Measurements from ENCODE around the gene GPR84. TPM values are rescaled to one million over a fixed set of nuclear protein-coding genes. Genes with fewer than 3 reads are reported as not detected.

Gene GPR84
- total and polyA plus RNA-seq, 2 of the 8 experiments (the other 6 are each of a cell fraction or from before 2014, with no cell fraction given) = 0.09 TPM; not detected in 1

DNA sequence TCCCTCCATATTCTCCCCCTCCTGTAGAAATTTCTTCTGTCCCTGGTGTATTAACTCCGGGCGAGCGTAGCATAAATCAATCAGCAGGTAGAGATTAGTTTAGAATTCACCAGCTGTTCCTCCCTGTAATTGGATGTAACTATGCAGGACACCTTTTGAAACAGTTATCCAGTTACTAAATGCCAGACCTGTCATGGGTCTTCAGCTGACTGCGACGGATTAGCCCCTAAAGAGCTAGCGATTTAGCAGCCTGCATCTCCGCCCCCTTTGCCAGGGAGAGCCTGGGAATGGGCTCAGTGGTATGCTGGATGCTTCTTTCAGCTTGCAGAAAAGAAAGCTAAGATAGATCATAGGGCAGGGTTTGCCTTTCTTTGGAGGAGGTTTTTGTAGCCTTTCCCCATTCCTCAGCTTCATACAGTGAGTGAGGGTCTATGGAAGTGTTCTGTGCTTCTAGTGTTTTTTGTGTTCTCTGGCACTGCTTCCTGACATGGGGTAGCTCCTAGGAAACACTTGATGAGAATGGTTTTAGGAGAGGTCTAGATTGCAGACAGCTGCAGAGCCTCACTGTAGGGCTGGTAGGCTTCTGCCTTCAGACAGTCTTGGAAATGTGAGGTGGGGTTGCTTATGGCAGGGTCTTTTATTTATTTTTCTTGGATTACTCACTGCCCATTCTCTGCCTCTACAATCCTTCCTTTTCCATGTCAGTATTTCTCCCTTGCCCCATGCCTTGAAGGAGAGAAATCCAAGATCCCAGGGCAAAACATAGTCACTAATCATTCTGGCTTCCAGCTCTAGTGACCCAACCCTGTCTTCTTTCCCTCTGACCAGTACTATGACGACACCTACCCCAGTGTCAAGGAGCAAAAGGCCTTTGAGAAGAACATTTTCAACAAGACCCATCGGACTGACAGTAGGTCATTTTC is 22.6 kb downstream of the GPR84 start (continued):
- TF ChIP-seq, protein P1, sequence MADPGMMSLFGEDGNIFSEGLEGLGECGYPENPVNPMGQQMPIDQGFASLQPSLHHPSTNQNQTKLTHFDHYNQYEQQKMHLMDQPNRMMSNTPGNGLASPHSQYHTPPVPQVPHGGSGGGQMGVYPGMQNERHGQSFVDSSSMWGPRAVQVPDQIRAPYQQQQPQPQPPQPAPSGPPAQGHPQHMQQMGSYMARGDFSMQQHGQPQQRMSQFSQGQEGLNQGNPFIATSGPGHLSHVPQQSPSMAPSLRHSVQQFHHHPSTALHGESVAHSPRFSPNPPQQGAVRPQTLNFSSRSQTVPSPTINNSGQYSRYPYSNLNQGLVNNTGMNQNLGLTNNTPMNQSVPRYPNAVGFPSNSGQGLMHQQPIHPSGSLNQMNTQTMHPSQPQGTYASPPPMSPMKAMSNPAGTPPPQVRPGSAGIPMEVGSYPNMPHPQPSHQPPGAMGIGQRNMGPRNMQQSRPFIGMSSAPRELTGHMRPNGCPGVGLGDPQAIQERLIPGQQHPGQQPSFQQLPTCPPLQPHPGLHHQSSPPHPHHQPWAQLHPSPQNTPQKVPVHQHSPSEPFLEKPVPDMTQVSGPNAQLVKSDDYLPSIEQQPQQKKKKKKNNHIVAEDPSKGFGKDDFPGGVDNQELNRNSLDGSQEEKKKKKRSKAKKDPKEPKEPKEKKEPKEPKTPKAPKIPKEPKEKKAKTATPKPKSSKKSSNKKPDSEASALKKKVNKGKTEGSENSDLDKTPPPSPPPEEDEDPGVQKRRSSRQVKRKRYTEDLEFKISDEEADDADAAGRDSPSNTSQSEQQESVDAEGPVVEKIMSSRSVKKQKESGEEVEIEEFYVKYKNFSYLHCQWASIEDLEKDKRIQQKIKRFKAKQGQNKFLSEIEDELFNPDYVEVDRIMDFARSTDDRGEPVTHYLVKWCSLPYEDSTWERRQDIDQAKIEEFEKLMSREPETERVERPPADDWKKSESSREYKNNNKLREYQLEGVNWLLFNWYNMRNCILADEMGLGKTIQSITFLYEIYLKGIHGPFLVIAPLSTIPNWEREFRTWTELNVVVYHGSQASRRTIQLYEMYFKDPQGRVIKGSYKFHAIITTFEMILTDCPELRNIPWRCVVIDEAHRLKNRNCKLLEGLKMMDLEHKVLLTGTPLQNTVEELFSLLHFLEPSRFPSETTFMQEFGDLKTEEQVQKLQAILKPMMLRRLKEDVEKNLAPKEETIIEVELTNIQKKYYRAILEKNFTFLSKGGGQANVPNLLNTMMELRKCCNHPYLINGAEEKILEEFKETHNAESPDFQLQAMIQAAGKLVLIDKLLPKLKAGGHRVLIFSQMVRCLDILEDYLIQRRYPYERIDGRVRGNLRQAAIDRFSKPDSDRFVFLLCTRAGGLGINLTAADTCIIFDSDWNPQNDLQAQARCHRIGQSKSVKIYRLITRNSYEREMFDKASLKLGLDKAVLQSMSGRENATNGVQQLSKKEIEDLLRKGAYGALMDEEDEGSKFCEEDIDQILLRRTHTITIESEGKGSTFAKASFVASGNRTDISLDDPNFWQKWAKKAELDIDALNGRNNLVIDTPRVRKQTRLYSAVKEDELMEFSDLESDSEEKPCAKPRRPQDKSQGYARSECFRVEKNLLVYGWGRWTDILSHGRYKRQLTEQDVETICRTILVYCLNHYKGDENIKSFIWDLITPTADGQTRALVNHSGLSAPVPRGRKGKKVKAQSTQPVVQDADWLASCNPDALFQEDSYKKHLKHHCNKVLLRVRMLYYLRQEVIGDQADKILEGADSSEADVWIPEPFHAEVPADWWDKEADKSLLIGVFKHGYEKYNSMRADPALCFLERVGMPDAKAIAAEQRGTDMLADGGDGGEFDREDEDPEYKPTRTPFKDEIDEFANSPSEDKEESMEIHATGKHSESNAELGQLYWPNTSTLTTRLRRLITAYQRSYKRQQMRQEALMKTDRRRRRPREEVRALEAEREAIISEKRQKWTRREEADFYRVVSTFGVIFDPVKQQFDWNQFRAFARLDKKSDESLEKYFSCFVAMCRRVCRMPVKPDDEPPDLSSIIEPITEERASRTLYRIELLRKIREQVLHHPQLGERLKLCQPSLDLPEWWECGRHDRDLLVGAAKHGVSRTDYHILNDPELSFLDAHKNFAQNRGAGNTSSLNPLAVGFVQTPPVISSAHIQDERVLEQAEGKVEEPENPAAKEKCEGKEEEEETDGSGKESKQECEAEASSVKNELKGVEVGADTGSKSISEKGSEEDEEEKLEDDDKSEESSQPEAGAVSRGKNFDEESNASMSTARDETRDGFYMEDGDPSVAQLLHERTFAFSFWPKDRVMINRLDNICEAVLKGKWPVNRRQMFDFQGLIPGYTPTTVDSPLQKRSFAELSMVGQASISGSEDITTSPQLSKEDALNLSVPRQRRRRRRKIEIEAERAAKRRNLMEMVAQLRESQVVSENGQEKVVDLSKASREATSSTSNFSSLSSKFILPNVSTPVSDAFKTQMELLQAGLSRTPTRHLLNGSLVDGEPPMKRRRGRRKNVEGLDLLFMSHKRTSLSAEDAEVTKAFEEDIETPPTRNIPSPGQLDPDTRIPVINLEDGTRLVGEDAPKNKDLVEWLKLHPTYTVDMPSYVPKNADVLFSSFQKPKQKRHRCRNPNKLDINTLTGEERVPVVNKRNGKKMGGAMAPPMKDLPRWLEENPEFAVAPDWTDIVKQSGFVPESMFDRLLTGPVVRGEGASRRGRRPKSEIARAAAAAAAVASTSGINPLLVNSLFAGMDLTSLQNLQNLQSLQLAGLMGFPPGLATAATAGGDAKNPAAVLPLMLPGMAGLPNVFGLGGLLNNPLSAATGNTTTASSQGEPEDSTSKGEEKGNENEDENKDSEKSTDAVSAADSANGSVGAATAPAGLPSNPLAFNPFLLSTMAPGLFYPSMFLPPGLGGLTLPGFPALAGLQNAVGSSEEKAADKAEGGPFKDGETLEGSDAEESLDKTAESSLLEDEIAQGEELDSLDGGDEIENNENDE (IDR thresholded peaks at IDR 0.05; ENCODE audit: insufficient replicate concordance, low read length) = no peak
- no peak for TF ChIP-seq RXRA (IDR thresholded peaks at IDR 0.05; ENCODE audit: insufficient read depth, low read depth, low read length)
- TF ChIP-seq RAD21 (IDR thresholded peaks at IDR 0.05 in 1 of 2, conservative IDR thresholded peaks at IDR 0.05 in 1 of 2; ENCODE audit: low read depth in 2 of 2, low read length in 2 of 2) = no peak
- no peak for TF ChIP-seq CBX5 (IDR thresholded peaks at IDR 0.05; ENCODE audit: low read depth, low read length)
- no peak for TF ChIP-seq GTF2F1 (IDR thresholded peaks at IDR 0.05; ENCODE audit: borderline replicate concordance, low read depth, low read length)

All from H1 (cell line).